Measurements from ENCODE around the gene GCNT1. TPM values are rescaled to one million over a fixed set of nuclear protein-coding genes. Genes with fewer than 3 reads are reported as not detected.

The GCNT1 gene
- total RNA-seq, 2 experiments from 2014 or later, result 0.36 to 0.53 TPM

DNA sequence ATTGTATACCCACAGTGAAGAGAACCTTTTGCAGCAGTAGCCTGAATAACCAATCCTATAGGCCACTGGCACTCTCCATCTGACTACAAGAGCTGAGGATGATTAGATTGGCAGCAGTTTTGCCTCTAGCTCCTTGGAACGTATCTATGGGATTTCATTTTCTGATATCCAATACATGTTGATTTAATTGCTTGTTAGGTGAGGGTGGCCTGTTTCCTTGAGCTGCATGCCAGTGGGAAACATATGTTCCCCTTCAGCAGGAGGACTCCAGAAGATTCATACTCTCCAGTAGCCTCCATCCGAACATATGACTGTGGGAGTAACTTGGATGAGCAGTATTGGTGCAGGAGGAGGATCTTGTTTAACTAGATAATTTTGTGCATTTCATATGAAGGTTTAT lies 51.5 kb downstream of the GCNT1 start:
- POLR2A ChIA-PET, result no interaction called here
- Histone ChIP-seq H3K4me1 (ENCODE audit: insufficient read depth, low read length) (no peaks in the 10 kb centered on the region), H3K36me3 (ENCODE audit: insufficient read depth, low read length) (no peaks in the 10 kb centered on the region), H3K27me3 (ENCODE audit: control insufficient read depth in 1 of 2, insufficient read depth in 2 of 2, low read length in 2 of 2) (no peaks in the 10 kb centered on the region), H3K9me3 (ENCODE audit: control insufficient read depth in 1 of 2, insufficient read depth in 1 of 2, low read length in 2 of 2) (no peaks in the 10 kb centered on the region), H3K4me3 (ENCODE audit: low read length) (no peak overlapping the region), H3K27ac (ENCODE audit: low read depth in 1 of 2, low read length in 2 of 2) (no peak overlapping the region)
- ATAC-seq (ENCODE audit: poor library complexity) (no peak), DNase-seq (no peak)
- Mint-ChIP-seq H3K27ac (no peak overlapping the region), H3K36me3 (ENCODE audit: low read depth) (no peaks in the 10 kb centered on the region), H3K4me1 (ENCODE audit: low read depth) (no peaks in the 10 kb centered on the region), H3K4me3 (no peak overlapping the region), H3K27me3 (no peaks in the 10 kb centered on the region), H3K9me3 (no peaks in the 10 kb centered on the region)
- TF ChIP-seq, protein P1, sequence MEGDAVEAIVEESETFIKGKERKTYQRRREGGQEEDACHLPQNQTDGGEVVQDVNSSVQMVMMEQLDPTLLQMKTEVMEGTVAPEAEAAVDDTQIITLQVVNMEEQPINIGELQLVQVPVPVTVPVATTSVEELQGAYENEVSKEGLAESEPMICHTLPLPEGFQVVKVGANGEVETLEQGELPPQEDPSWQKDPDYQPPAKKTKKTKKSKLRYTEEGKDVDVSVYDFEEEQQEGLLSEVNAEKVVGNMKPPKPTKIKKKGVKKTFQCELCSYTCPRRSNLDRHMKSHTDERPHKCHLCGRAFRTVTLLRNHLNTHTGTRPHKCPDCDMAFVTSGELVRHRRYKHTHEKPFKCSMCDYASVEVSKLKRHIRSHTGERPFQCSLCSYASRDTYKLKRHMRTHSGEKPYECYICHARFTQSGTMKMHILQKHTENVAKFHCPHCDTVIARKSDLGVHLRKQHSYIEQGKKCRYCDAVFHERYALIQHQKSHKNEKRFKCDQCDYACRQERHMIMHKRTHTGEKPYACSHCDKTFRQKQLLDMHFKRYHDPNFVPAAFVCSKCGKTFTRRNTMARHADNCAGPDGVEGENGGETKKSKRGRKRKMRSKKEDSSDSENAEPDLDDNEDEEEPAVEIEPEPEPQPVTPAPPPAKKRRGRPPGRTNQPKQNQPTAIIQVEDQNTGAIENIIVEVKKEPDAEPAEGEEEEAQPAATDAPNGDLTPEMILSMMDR (IDR thresholded peaks at IDR 0.05), result no peak
- intact Hi-C loops (cut with DNase I, micrococcal nuclease), result no loop called here
- CTCF ChIA-PET, result no interaction called here

DNA sequence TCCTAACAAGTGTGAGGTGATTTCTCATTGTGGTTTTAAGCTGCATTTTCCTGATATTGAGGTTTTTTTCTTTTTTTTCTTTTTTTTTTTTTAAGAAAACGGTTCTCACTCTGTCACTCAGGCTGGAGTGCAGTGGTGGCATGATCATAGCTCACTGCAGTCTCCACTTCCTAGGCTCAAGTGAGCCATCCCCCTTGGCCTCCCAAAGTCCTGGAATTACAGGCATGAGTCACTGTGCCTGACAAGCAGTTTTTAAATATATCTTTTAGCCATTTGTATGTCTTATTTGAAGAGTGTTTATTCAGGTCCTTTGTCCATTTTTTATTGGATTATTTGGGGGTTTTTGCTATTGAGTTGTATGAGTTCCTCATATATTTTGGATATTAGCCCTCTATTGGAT lies 53.8 kb downstream of the GCNT1 start:
- ChIA-PET CTCF (no interaction called here), POLR2A (no interaction called here)
- Mint-ChIP-seq H3K27ac (no peak overlapping the region), H3K4me3 (no peak overlapping the region), H3K27me3 (no peaks in the 10 kb centered on the region), H3K36me3 (ENCODE audit: low read depth) (no peaks in the 10 kb centered on the region), H3K9me3 (no peaks in the 10 kb centered on the region), H3K4me1 (ENCODE audit: low read depth) (no peaks in the 10 kb centered on the region)
- no peak for ATAC-seq (ENCODE audit: poor library complexity)
- DNase-seq, result no peak
- intact Hi-C loops (cut with DNase I, micrococcal nuclease), result no loop called here
- H3K4me3 ChIP-seq (ENCODE audit: low read length), result no peak overlapping the region
- H3K4me1 ChIP-seq (ENCODE audit: insufficient read depth, low read length), result no peaks in the 10 kb centered on the region
- H3K36me3 ChIP-seq (ENCODE audit: insufficient read depth, low read length), result no peaks in the 10 kb centered on the region
- no peaks in the 10 kb centered on the region for H3K9me3 ChIP-seq (ENCODE audit: control insufficient read depth in 1 of 2, insufficient read depth in 1 of 2, low read length in 2 of 2)
- H3K27me3 ChIP-seq (ENCODE audit: control insufficient read depth in 1 of 2, insufficient read depth in 2 of 2, low read length in 2 of 2), result no peaks in the 10 kb centered on the region
- TF ChIP-seq, protein P1 (IDR thresholded peaks at IDR 0.05), result no peak
- H3K27ac ChIP-seq (ENCODE audit: low read depth in 1 of 2, low read length in 2 of 2), result no peak overlapping the region

DNA sequence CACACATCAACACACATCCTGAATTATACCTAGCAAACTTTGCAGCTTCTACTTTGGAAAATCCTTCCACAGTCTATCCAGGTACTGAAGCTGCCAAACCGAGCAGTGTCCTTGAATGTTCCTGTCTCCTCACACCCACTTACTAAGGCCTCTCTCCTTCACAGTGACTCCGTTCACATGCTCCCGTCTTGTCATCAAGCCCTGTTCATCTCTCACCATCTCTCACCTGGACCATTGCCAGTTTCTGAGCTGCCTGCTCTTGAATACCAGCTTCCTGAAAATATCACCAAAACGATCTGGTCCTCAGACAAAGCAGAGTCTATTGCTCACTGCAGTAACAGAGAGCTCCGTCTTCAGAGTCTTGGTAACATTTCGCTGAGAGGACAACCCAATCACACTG lies 57.4 kb downstream of the GCNT1 start:
- no peaks in the 10 kb centered on the region for H3K36me3 ChIP-seq (ENCODE audit: insufficient read depth, low read length)
- H3K4me3 ChIP-seq (ENCODE audit: low read length), result no peak overlapping the region
- H3K9me3 ChIP-seq (ENCODE audit: control insufficient read depth in 1 of 2, insufficient read depth in 1 of 2, low read length in 2 of 2), result no peaks in the 10 kb centered on the region
- H3K4me1 Mint-ChIP-seq (ENCODE audit: low read depth), result no peaks in the 10 kb centered on the region
- POLR2A ChIA-PET, result no interaction called here
- H3K27ac ChIP-seq (ENCODE audit: low read depth in 1 of 2, low read length in 2 of 2), result no peak overlapping the region
- H3K9me3 Mint-ChIP-seq, result no peaks in the 10 kb centered on the region
- peak in 4 of 14 experiments; percentile 6 to 44 (median 34) for DNase-seq
- H3K4me1 ChIP-seq (ENCODE audit: insufficient read depth, low read length), result no peaks in the 10 kb centered on the region
- no peaks in the 10 kb centered on the region for H3K27me3 ChIP-seq (ENCODE audit: control insufficient read depth in 1 of 2, insufficient read depth in 2 of 2, low read length in 2 of 2)
- no peak overlapping the region for H3K4me3 Mint-ChIP-seq
- intact Hi-C loops (cut with DNase I, micrococcal nuclease), result no loop called here
- CTCF ChIA-PET, result no interaction called here
- no peaks in the 10 kb centered on the region for H3K27me3 Mint-ChIP-seq
- no peak overlapping the region for H3K27ac Mint-ChIP-seq
- no peaks in the 10 kb centered on the region for H3K36me3 Mint-ChIP-seq (ENCODE audit: low read depth)
- TF ChIP-seq, protein P1 (IDR thresholded peaks at IDR 0.05), result no peak
- ATAC-seq (ENCODE audit: poor library complexity), result no peak

All from CD4-positive, alpha-beta T cell (primary cell).